ENCODE results near the gene EOMES. TPM values are rescaled to one million over a fixed set of nuclear protein-coding genes. Genes with fewer than 3 reads are reported as not detected.

Gene EOMES
- total RNA-seq, 1 donor from 2014 or later, result 0.98 TPM

- ATAC-seq (no peak), DNase-seq (ENCODE audit: low spot score) (no peak)
- intact Hi-C loops (cut with DNase I), result no loop called here
Measured at GRCh38 chr3:27723456-27723814, 1.3 kb upstream of the EOMES start.

DNA sequence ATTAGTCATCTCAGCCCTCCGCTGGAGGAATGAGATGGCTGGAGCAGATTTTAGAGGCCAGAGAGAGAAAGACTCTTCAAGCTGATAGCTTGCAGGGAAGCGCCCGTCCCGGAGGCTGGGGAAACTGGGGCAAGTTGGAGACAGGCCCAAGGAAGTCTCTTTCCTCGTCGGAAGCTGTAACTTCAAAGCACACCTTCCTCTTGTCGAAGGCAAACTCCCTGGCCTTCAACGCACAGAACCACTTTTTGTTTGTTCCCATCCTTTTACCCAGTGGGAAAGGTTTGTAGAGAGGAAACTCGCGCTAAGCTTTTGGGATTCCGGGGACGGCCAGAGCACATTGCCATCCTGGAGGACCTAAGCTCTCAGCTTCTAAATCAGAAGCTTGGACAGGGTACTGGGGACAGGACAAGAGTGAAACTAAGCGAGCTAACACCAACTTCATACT, 900 bp upstream of the EOMES start:
- no peak for ATAC-seq
- no peak for DNase-seq (ENCODE audit: low spot score)
- intact Hi-C loops (cut with DNase I), result no loop called here

GRCh38 chr3:27720899-27721716, 1.0 kb downstream of the EOMES start:
- ATAC-seq, result peak; percentile 16
- no peak for DNase-seq (ENCODE audit: low spot score)
- intact Hi-C loops (cut with DNase I), result no loop called here

DNA sequence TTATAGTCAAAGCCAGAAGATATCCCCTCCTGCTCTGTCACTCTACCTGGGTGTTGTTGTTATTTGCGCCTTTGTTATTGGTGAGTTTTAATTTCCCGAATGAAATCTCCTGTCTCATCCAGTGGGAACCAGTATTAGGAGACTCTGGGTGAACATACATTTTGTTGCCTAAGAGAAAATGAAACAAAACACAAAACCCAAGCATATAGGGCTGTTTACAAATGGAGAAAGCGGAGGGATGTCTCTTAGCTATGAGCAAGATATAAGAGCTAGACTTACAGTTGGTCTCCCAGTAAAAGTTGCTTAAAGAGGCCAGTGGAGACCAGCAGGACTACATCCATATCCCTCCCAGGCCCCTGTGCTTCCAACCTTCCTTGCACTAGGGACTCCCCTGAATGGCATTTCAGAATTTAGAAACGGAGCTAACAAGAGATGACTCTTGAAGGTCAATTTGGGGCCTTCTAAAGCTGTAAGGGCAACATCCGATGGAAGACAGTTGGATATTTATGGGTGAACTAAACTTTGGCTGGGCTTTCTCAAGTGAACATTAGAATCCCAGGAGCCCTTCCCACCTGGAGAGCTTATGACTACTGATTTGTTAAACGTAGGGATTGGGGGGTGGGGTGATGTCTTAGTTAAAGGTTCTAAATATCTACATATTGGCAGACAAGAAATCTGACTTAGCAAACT, 2.7 kb downstream of the EOMES start:
- ATAC-seq (no peak), DNase-seq (ENCODE audit: low spot score) (no peak)
- intact Hi-C loops (cut with DNase I), result no loop called here

- DNase-seq (ENCODE audit: low spot score) (no peak), ATAC-seq (no peak)
- intact Hi-C loops (cut with DNase I), result no loop called here
Measured at GRCh38 chr3:27718459-27718858, 3.7 kb downstream of the EOMES start.

GRCh38 chr3:27717200-27717852, 4.8 kb downstream of the EOMES start:
- no peak for ATAC-seq
- intact Hi-C loops (cut with DNase I), result no loop called here

DNA sequence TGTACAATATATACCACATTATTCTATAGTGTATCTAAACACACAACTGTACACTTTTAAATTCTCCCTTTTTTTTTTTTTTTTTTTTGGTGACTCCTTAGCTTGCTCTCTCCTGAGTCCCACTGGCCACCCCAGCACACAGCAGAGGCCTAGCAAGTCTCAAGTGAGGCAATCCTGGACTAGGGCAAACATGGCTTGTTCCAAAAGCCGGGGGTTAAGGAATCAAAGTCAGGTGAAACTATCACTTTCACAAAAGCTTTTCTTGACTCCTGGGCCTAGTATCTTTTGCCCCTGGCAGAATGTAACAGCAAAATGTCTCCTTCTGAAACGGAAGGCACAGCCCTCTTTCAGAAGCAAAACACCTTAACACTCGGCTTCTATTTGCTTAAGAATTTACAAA, 5.8 kb downstream of the EOMES start:
- intact Hi-C loops (cut with DNase I), result no loop called here
- DNase-seq (ENCODE audit: low spot score), result no peak
- no peak for ATAC-seq

More at GRCh38 chr3:27717200-27717852, 4.8 kb downstream of the EOMES start:
- DNase-seq (ENCODE audit: low spot score), result no peak

DNA sequence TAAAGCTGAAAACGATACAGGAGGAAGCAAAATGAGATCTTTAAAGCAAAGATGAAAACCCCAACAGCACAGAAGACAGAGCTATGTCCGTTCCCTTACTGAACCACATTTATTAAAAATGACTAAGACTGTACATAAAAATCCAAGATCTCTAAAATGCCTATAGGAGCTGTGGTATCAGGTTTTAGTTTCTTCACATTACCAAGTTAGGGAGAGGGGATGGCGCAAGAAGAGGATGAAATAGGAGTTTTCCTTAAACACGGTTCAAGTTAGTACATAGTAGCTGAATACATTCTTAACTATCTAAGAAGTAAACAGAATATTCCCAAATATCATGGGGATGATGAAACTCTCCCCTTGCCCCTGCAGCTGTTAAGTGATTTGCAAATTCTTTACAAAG, 6.3 kb downstream of the EOMES start:
- no peak for DNase-seq (ENCODE audit: low spot score)
- no peak for ATAC-seq
- intact Hi-C loops (cut with DNase I), result no loop called here

DNA sequence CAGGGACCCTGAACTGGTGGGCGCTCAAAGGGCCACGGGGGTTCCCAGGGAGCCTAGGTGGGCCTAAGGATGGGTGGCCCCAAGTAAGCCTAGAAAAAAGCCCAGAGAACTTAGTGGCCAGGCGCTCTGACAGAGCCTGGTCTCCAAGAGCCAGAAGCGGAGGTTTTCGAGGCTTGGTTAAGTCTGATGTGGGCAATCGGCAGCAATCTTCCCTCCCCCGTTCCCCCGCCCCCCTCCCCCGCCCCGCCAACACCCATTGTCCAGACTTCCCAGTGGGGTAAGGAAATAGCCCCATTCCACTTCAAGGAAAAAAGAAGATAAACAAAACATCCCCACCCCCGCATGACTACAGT, 6.7 kb downstream of the EOMES start:
- ATAC-seq (no peak), DNase-seq (ENCODE audit: low spot score) (no peak)
- intact Hi-C loops (cut with DNase I), result no loop called here

GRCh38 chr3:27714692-27715453, 7.2 kb downstream of the EOMES start:
- no peak for DNase-seq (ENCODE audit: low spot score)
- intact Hi-C loops (cut with DNase I), result no loop called here
- ATAC-seq, result no peak

DNA sequence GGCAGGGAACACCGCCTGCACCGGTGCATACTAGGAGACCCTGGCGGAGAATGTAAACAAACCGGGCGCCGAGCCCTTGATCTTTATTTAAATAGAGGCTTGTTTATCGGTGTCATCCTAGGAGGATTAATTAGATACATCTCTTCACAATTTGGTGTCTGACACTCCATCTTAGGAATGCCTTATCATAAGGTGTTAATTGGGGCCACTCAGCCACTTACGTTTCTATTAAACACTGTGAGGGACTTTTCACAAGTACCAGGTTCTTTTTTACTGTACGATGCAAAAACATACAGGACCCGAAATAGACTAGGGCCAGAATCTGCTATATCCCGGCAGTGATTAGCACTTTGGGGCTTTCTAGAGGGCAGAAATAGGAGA, 8.0 kb downstream of the EOMES start:
- intact Hi-C loops (cut with DNase I), result no loop called here
- ATAC-seq, result no peak

DNA sequence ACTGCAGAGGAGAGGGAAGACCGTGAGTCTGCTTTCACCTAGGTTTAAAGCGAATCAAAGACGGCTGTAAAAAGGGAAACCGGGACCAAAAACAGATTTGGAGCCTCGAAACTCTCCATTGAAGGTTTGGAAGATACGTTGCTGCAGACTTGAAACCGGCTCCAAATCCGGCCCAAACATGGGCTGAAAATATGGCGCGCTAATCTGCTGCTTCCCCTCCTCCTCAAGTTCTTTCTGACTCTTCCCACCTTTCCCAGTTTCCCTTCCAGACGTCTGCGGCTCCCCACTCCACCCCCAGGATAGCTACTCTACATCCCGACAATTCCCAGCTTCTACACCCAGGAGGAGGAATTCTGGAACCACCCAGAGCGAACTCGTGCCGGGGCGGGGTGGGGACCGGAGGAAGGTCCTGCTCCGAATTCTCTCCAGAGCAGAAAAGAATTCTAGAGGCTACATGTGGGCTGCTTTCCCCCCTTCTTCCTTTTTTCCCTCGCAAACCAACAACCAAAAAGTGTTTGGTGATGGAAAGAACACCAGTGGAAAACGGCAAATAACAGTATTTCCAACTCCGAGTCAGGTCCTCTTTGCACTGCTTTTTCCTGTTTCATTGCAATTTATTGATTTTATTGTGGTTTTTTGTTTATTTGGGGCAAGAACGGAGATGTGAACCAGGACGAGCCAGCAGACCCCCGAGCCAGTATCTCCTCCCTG, 8.5 kb downstream of the EOMES start:
- ATAC-seq, result peak; percentile 23
- intact Hi-C loops (cut with DNase I), result no loop called here
- no peak for DNase-seq (ENCODE audit: low spot score)

More for the DNA sequence above, 8.0 kb downstream of the EOMES start:
- DNase-seq (ENCODE audit: low spot score), result no peak

- intact Hi-C loops (cut with DNase I), result no loop called here
- peak; percentile 57 for ATAC-seq
- no peak for DNase-seq (ENCODE audit: low spot score)
Measured at GRCh38 chr3:27713078-27713423, 9.1 kb downstream of the EOMES start.

DNA sequence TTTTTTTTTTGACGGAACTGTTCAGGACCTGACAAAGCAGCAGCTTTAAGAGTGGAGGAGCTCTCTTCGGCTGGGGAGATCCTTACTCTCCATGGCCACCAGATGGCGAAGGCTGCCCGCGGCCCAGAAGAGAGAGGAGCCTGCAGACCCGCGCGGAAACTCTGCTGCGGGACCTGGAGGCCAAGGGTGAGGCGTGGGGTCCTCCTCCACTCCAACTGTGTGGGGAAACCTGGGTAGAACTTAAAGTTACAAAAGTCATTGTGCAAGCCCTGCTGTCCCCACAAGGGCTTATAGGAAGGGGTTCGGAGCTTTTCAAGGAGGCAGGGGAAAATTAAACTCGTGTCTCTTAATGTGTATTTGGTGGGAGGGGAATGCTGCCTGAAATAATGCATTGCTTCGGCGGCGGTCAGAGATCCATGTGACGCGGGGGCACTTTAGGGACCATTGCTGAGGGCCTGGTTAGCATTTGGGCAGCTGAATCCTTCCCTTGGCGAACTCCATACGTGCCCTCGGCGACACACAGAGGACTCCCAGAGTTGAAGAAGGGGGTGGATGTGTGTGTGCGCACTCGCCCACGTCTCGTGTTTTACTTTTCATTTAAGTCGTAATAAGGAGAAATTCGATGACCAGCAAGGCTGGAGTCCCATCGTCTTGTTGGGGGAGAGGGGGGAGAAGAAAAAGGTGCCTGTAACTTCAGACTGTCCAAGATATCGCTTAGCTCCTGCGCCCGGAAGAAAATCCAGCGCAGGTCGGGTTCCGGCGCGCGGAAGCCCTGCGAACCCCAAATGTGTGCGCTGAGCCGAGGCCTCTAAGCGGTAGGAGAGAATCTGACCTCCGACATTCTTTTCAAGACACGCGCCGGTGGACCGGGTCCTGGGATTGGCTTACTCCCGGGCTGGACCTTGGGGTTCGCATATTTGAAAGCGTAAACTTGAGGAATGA, 9.7 kb downstream of the EOMES start:
- ATAC-seq (peak; percentile 96), DNase-seq (ENCODE audit: low spot score) (peak; percentile 85)
- intact Hi-C loops (cut with DNase I), result no loop called here

DNA sequence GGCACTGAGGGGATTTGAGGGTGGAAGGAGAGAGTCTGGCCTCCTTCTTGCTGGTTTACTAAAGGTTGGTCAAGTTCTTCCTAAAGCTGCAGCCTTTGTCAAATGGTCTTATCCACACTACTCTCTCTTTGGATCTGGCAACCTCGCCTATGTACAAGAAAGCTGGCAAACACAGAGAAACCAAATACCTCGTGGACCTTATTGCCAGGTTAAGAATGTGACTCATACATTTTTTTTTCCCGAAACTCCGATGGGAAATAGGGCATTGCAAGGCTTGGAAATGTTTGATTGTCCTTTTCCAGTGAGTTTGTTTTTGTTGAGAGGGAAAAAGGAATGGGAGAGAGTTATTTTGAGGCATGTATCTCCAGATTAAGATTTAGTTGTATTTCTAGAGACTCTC, 13.9 kb downstream of the EOMES start:
- ATAC-seq, result no peak
- intact Hi-C loops (cut with DNase I), result no loop called here
- DNase-seq (ENCODE audit: low spot score), result no peak

DNA sequence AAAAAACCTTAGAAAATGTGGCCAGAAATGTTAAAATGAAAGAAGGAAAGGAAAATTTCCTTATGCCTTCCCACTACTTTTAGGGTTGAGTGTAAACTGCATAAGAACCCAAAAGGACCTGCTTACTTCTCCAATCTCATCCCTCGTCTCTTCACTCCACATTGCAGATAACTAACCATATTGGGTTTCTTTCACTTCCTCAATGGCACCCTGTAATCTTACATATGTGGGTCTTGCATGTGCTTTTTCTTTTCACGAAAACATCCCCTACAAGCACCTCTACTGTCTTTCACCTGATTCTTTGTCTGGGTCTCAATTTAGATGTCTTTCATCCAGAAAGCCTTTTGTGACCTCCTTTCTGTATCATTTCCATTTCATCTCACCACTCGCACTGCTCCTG, 23.1 kb downstream of the EOMES start:
- intact Hi-C loops (cut with DNase I), result no loop called here
- DNase-seq (ENCODE audit: low spot score) (no peak), ATAC-seq (no peak)

DNA sequence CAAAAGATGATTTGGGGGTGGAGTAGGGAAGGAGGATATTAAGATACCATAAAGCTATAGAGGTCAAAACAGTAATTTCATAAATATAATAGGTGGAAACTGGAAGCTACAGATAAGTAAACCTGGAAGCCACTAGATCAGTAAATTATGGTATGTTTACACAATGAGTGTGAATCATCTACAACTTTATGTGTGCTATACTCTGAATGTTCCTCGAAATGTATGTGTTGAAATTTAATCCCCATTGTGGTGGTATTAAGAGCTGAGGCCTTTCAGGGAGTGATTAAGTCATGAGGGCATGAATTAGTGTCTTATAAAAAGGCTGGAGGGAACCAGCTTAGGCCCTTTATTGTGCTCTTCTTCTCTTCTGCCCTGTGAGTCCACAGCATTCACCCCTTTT, 25.2 kb downstream of the EOMES start:
- DNase-seq (ENCODE audit: low spot score) (no peak), ATAC-seq (no peak)
- intact Hi-C loops (cut with DNase I), result no loop called here

- DNase-seq (ENCODE audit: low spot score) (no peak), ATAC-seq (no peak)
- intact Hi-C loops (cut with DNase I), result no loop called here
Measured at GRCh38 chr3:27695636-27696035, 26.5 kb downstream of the EOMES start.

Data from sciatic nerve (tissue), 2 donors.